ENCODE measurements around the gene MNAT1.

MNAT1 gene

GRCh38 chr14:60757567-60758002 is 23.0 kb downstream of the MNAT1 start:
- TF ChIP-seq POLR2AphosphoS5 (IDR thresholded peaks at IDR 0.05; ENCODE audit: low read depth, low read length) (no peak), REST (IDR thresholded peaks at IDR 0.05; ENCODE audit: insufficient read depth in 1 of 2, low read depth in 2 of 2, low read length in 2 of 2) (no peak), TAF1 (IDR thresholded peaks at IDR 0.05; ENCODE audit: borderline replicate concordance, insufficient read depth, low read length) (no peak), SIN3A (IDR thresholded peaks at IDR 0.05; ENCODE audit: borderline replicate concordance, insufficient read depth, low read length) (no peak), FOXP2 (optimal IDR thresholded peaks at IDR 0.05; ENCODE audit: borderline replicate concordance, extremely low read depth, extremely low read length, insufficient read depth) (no peak)

DNA sequence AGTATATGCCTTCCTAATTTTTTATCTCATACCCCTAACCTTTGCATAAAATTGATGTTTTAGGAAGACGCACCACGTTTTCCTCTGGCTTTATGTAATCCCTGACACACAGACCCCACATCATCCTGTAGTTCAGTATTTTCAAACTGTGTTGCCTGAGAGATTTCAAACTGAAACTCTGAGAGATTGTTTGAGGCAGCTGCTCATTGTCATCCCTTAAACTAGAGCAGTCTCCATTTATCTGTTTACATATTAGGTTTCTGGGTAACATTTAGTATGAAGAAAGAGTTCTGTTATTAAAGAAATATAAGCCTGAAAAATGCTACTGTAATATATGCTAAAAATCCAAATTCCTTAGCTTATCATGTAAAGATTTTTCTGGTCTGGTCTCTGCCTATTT is 24.3 kb downstream of the MNAT1 start:
- TF ChIP-seq SIN3A (IDR thresholded peaks at IDR 0.05; ENCODE audit: borderline replicate concordance, insufficient read depth, low read length) (no peak), POLR2AphosphoS5 (IDR thresholded peaks at IDR 0.05; ENCODE audit: low read depth, low read length) (no peak), FOXP2 (optimal IDR thresholded peaks at IDR 0.05; ENCODE audit: borderline replicate concordance, extremely low read depth, extremely low read length, insufficient read depth) (no peak), REST (IDR thresholded peaks at IDR 0.05; ENCODE audit: insufficient read depth in 1 of 2, low read depth in 2 of 2, low read length in 2 of 2) (no peak), TAF1 (IDR thresholded peaks at IDR 0.05; ENCODE audit: borderline replicate concordance, insufficient read depth, low read length) (no peak)

DNA sequence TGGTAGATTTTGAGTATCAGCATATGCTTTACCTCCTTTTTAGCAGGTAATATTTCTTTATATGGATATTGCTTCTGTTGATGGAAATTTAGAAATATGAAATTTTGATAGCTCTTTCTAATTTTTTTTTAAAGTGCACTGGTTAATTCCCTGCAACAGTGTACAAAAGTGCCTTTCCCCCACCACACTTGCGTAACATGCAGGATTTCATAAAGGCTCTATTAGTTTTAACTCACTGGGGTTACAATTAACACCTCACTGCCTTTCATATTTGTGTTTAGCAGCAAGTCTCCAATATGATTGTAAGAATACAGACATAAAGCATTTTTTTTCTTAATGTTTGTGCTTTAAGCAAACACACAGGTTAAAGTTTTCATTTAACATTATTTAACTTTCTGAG is 25.6 kb downstream of the MNAT1 start:
- TF ChIP-seq FOXP2 (optimal IDR thresholded peaks at IDR 0.05; ENCODE audit: borderline replicate concordance, extremely low read depth, extremely low read length, insufficient read depth), result no peak
- no peak for TF ChIP-seq POLR2AphosphoS5 (IDR thresholded peaks at IDR 0.05; ENCODE audit: low read depth, low read length)
- TF ChIP-seq TAF1 (IDR thresholded peaks at IDR 0.05; ENCODE audit: borderline replicate concordance, insufficient read depth, low read length), result no peak
- no peak for TF ChIP-seq REST (IDR thresholded peaks at IDR 0.05; ENCODE audit: insufficient read depth in 1 of 2, low read depth in 2 of 2, low read length in 2 of 2)
- no peak for TF ChIP-seq SIN3A (IDR thresholded peaks at IDR 0.05; ENCODE audit: borderline replicate concordance, insufficient read depth, low read length)

DNA sequence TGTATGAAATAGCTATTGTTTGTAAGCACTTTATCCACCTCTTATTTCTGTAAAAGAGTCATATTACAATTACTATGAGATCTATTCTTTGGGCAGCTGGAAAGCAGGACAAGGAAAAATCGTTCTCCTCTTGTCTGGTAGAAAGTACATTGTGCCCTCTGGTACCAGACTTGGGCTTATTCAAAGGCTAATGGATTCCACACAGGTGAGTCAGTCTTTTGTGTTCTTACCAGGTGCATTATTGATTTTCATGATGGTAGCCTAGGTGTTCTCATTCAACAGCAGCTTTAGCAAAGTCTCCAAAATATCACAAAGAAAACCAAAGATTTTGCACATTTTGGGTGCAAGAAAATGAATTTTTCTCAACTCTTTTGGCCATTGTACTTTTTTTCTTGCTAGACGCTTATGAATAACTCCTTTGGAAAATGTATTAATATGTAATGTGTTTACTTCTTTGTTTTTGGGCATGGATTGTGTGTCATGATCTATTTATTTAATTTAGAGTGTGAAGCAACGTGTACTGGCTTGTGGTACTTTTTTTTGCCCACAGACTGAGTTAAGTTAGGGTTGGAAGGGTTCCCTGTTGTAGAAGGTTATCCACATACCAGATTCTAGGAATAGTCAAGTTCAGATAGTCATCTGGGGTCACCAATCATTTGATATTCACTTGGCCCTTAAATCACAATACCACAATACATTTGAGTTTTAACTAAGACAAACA is 26.2 kb downstream of the MNAT1 start:
- no peak for TF ChIP-seq REST (IDR thresholded peaks at IDR 0.05; ENCODE audit: insufficient read depth in 1 of 2, low read depth in 2 of 2, low read length in 2 of 2)
- TF ChIP-seq SIN3A (IDR thresholded peaks at IDR 0.05; ENCODE audit: borderline replicate concordance, insufficient read depth, low read length), result no peak
- TF ChIP-seq POLR2AphosphoS5 (IDR thresholded peaks at IDR 0.05; ENCODE audit: low read depth, low read length), result no peak
- no peak for TF ChIP-seq TAF1 (IDR thresholded peaks at IDR 0.05; ENCODE audit: borderline replicate concordance, insufficient read depth, low read length)
- TF ChIP-seq FOXP2 (optimal IDR thresholded peaks at IDR 0.05; ENCODE audit: borderline replicate concordance, extremely low read depth, extremely low read length, insufficient read depth), result no peak
